ENCODE data around the gene NCKAP5.

NCKAP5 gene

GRCh38 chr2:133515271-133515670, 53.0 kb downstream of the NCKAP5 start:
- DNase-seq (ENCODE audit: low spot score), result no peak
- in situ Hi-C loops (cut with MboI; ENCODE audit: low sequenced_read_pairs, unreplicated experiment), result no loop called here
- TF ChIP-seq, protein P1, sequence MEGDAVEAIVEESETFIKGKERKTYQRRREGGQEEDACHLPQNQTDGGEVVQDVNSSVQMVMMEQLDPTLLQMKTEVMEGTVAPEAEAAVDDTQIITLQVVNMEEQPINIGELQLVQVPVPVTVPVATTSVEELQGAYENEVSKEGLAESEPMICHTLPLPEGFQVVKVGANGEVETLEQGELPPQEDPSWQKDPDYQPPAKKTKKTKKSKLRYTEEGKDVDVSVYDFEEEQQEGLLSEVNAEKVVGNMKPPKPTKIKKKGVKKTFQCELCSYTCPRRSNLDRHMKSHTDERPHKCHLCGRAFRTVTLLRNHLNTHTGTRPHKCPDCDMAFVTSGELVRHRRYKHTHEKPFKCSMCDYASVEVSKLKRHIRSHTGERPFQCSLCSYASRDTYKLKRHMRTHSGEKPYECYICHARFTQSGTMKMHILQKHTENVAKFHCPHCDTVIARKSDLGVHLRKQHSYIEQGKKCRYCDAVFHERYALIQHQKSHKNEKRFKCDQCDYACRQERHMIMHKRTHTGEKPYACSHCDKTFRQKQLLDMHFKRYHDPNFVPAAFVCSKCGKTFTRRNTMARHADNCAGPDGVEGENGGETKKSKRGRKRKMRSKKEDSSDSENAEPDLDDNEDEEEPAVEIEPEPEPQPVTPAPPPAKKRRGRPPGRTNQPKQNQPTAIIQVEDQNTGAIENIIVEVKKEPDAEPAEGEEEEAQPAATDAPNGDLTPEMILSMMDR (IDR thresholded peaks at IDR 0.05; ENCODE audit: borderline replicate concordance, control extremely low read depth, extremely low read depth, insufficient read depth, missing control alignments), result no peak

- no peak for DNase-seq (ENCODE audit: low spot score)
- TF ChIP-seq, protein P1 (IDR thresholded peaks at IDR 0.05; ENCODE audit: borderline replicate concordance, control extremely low read depth, extremely low read depth, insufficient read depth, missing control alignments), result no peak
- in situ Hi-C loops (cut with MboI; ENCODE audit: low sequenced_read_pairs, unreplicated experiment), result no loop called here
Observed at GRCh38 chr2:133513893-133514292, 54.4 kb downstream of the NCKAP5 start.

DNA sequence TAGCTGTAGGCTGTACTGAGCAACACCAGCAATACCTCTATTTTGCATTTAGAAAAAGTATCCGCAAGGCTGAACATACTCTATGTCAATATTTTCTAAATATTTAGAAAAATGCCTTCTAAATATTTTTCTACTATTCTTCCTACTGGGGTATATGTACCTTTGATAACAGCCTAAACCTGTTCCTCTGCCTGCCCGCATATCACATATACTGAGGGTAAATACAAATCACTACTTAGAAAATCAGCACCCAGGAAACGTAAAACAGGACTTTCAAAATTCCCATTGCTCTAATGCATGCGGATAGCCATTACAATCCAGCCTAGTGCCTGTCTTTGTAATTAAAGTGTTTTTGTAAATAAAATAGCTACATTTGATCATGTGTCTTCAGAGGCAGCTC, 56.1 kb downstream of the NCKAP5 start:
- TF ChIP-seq, protein P1 (IDR thresholded peaks at IDR 0.05; ENCODE audit: borderline replicate concordance, control extremely low read depth, extremely low read depth, insufficient read depth, missing control alignments), result no peak
- in situ Hi-C loops (cut with MboI; ENCODE audit: low sequenced_read_pairs, unreplicated experiment), result no loop called here
- no peak for DNase-seq (ENCODE audit: low spot score)

DNA sequence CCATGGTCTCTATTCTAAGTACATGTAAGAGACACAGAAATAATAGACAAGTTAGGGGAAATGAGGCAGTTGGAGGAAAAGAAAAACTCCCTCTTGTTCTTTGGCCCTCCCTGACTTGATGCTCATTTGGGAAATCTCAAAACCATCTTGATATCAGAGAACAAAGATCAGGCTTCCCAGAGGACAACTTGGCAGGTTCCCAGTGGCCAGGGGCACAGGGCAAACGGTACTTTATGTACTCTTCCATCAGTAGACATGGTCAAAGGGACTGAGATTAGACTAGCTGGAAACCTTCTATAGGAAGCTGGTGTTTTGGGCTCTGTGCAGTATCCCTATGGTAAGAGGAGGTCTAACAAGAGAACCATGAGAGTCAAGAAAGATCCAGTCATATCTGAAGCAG, 56.6 kb downstream of the NCKAP5 start:
- in situ Hi-C loops (cut with MboI; ENCODE audit: low sequenced_read_pairs, unreplicated experiment), result no loop called here
- no peak for DNase-seq (ENCODE audit: low spot score)

DNA sequence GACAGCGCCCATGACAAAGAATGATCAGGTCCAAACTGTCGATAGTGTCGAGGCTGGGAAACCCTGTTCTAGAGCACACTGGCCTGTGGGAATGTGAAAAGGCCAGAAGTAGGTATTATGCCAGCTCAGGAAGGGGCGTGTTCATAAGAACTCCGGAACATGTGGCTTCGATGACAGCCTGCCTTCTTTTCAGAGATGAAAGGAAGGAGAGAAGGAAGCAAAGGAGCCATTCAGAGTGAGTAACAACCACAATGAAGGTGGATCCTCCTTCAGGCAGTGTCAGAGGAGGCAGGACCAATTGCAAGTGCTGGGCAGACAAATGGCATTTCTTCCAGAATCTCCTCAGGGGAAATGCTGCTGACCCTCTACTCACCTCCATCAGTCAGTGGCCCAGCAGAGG, 58.5 kb downstream of the NCKAP5 start:
- no peak for DNase-seq (ENCODE audit: low spot score)
- in situ Hi-C loops (cut with MboI; ENCODE audit: low sequenced_read_pairs, unreplicated experiment), result no loop called here
- TF ChIP-seq, protein P1 (IDR thresholded peaks at IDR 0.05; ENCODE audit: borderline replicate concordance, control extremely low read depth, extremely low read depth, insufficient read depth, missing control alignments), result no peak

More for the DNA sequence above, 56.6 kb downstream of the NCKAP5 start:
- TF ChIP-seq, protein P1 (IDR thresholded peaks at IDR 0.05; ENCODE audit: borderline replicate concordance, control extremely low read depth, extremely low read depth, insufficient read depth, missing control alignments), result no peak

DNA sequence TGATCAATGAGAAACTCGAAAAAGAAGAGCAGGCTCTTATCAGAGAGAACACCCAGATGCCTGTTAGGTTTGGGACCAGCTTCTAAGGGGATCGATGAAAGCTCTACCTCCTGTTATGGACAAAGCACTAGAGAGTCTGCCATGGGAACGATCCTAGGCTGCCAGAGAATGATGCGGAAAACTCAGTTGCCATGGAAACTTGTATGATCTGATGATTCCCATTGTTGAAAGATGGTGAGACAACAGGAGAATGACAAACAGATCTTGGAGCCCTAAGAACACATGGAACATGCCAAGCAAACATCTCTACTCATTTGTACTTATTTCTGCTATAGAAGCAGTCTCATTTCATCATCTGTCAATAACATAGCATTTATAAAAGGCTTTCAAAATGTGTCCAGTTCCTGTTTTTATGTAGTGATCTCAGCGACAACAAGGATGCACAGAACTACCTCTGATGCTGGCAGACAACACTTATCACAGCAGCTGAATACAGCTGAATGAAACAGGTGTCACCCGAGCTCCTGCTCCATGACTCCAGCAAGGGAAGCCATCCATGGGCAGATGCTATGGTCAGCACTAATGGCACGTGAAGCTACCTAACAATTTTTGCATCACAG, 59.6 kb downstream of the NCKAP5 start:
- TF ChIP-seq, protein P1 (IDR thresholded peaks at IDR 0.05; ENCODE audit: borderline replicate concordance, control extremely low read depth, extremely low read depth, insufficient read depth, missing control alignments), result no peak
- no peak for DNase-seq (ENCODE audit: low spot score)
- in situ Hi-C loops (cut with MboI; ENCODE audit: low sequenced_read_pairs, unreplicated experiment), result no loop called here
